HepG2 (cell line): ENCODE data around the gene FAM81B.

Experiments
- CENPBD1 ChIP-seq: sonication (generic); formaldehyde crosslinking; IDR thresholded peaks from 2 replicates; pipeline ENCODE4 v1.8.0; 2022; ENCODE audit warnings: missing genetic modification reagents, low read depth, mild to moderate bottlenecking, borderline replicate concordance
- EP300 ChIP-seq, 3 experiments: sonication (generic) in 1 of 3; formaldehyde crosslinking in 1 of 3; IDR thresholded peaks; 2 replicates each; pipeline versions ENCODE4 v1.5.1 to v1.6.1; 2011 to 2020; ENCODE audit warnings: low read depth in 2 of 3, low read length in 2 of 3, borderline replicate concordance in 1 of 3, improper control_type of control experiment in 1 of 3, mild to moderate bottlenecking in 1 of 3, missing genetic modification reagents in 1 of 3, moderate library complexity in 1 of 3
- FOXM1 ChIP-seq: sonication (generic); formaldehyde crosslinking; IDR thresholded peaks from 2 replicates; pipeline ENCODE4 v1.5.0; 2020; ENCODE audit warnings: missing genetic modification reagents
- GABPA ChIP-seq, 2 experiments: IDR thresholded peaks; 2 replicates each; pipeline ENCODE4 v1.6.1; 2011 to 2016; ENCODE audit warnings: low read depth in 2 of 2, low read length in 1 of 2, missing biosample characterization in 1 of 2, missing genetic modification characterization in 1 of 2
- HNRNPH1 ChIP-seq: fragments of 200-400 bp; formaldehyde crosslinking; optimal IDR thresholded peaks from 2 replicates; pipeline ENCODE3; 2017; ENCODE audit warnings: mild to moderate bottlenecking, low read depth, low read length
- HNRNPK ChIP-seq: fragments of 200-400 bp; formaldehyde crosslinking; IDR thresholded peaks from 2 replicates; pipeline ENCODE4 v1.6.1; 2018; ENCODE audit warnings: low read length, low read depth, moderate library complexity, mild to moderate bottlenecking; ENCODE audit not compliant: poor library complexity, severe bottlenecking
- ONECUT2 ChIP-seq: sonication (generic); formaldehyde crosslinking; IDR thresholded peaks from 2 replicates; pipeline ENCODE4 v1.4.0; 2020; ENCODE audit warnings: missing genetic modification reagents
- TRIM24 ChIP-seq: sonication (generic); formaldehyde crosslinking; IDR thresholded peaks from 2 replicates; pipeline ENCODE4 v1.8.0; 2022; ENCODE audit warnings: mild to moderate bottlenecking, missing genetic modification reagents
- ZNF747 ChIP-seq: sonication (generic); formaldehyde crosslinking; IDR thresholded peaks from 2 replicates; pipeline ENCODE4 v1.8.1; 2023; ENCODE audit warnings: missing genetic modification reagents, mild to moderate bottlenecking, borderline replicate concordance
- TF ChIP-seq, protein P1 (sequence below): sonication (generic); formaldehyde crosslinking; IDR thresholded peaks from 2 replicates; pipeline ENCODE4 v1.5.0; 2020; ENCODE audit warnings: mild to moderate bottlenecking, missing genetic modification reagents, moderate library complexity
- TF ChIP-seq, protein P2 (sequence below): sonication (generic); formaldehyde crosslinking; IDR thresholded peaks from 2 replicates; pipeline ENCODE4 v1.4.0; 2020; ENCODE audit warnings: missing genetic modification reagents, borderline replicate concordance

GRCh38 chr5:95471942-95472341, 80.8 kb downstream of the FAM81B start:
- TF ChIP-seq TRIM24 (CRISPR knock-in tag) = no peak
- TF ChIP-seq HNRNPH1 = no peak
- TF ChIP-seq FOXM1 (CRISPR knock-in tag) = no peak
- TF ChIP-seq, protein P1, sequence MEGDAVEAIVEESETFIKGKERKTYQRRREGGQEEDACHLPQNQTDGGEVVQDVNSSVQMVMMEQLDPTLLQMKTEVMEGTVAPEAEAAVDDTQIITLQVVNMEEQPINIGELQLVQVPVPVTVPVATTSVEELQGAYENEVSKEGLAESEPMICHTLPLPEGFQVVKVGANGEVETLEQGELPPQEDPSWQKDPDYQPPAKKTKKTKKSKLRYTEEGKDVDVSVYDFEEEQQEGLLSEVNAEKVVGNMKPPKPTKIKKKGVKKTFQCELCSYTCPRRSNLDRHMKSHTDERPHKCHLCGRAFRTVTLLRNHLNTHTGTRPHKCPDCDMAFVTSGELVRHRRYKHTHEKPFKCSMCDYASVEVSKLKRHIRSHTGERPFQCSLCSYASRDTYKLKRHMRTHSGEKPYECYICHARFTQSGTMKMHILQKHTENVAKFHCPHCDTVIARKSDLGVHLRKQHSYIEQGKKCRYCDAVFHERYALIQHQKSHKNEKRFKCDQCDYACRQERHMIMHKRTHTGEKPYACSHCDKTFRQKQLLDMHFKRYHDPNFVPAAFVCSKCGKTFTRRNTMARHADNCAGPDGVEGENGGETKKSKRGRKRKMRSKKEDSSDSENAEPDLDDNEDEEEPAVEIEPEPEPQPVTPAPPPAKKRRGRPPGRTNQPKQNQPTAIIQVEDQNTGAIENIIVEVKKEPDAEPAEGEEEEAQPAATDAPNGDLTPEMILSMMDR (CRISPR knock-in tag) = no peak
- TF ChIP-seq, protein P2, sequence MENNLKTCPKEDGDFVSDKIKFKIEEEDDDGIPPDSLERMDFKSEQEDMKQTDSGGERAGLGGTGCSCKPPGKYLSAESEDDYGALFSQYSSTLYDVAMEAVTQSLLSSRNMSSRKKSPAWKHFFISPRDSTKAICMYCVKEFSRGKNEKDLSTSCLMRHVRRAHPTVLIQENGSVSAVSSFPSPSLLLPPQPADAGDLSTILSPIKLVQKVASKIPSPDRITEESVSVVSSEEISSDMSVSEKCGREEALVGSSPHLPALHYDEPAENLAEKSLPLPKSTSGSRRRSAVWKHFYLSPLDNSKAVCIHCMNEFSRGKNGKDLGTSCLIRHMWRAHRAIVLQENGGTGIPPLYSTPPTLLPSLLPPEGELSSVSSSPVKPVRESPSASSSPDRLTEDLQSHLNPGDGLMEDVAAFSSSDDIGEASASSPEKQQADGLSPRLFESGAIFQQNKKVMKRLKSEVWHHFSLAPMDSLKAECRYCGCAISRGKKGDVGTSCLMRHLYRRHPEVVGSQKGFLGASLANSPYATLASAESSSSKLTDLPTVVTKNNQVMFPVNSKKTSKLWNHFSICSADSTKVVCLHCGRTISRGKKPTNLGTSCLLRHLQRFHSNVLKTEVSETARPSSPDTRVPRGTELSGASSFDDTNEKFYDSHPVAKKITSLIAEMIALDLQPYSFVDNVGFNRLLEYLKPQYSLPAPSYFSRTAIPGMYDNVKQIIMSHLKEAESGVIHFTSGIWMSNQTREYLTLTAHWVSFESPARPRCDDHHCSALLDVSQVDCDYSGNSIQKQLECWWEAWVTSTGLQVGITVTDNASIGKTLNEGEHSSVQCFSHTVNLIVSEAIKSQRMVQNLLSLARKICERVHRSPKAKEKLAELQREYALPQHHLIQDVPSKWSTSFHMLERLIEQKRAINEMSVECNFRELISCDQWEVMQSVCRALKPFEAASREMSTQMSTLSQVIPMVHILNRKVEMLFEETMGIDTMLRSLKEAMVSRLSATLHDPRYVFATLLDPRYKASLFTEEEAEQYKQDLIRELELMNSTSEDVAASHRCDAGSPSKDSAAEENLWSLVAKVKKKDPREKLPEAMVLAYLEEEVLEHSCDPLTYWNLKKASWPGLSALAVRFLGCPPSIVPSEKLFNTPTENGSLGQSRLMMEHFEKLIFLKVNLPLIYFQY (CRISPR knock-in tag) = no peak
- no peak for TF ChIP-seq ZNF747
- no peak for TF ChIP-seq GABPA (IDR thresholded peaks at IDR 0.05; ENCODE audit: low read depth, low read length)
- no peak for TF ChIP-seq GABPA (CRISPR knock-in tag; IDR thresholded peaks at IDR 0.05; ENCODE audit: low read depth)
- TF ChIP-seq HNRNPK = no peak
- TF ChIP-seq ONECUT2 (CRISPR knock-in tag) = no peak
- no peak for TF ChIP-seq CENPBD1 (CRISPR knock-in tag)
- no peak for TF ChIP-seq EP300 (IDR thresholded peaks at IDR 0.05; ENCODE audit: low read depth in 2 of 2, low read length in 2 of 2)
- TF ChIP-seq EP300 (CRISPR knock-in tag; IDR thresholded peaks at IDR 0.05; ENCODE audit: borderline replicate concordance) = no peak
